ENCODE data around the gene CASZ1.

- TF ChIP-seq YY1 (IDR thresholded peaks at IDR 0.05; ENCODE audit: insufficient read depth, insufficient read length) (no peak), ZNF274 (IDR thresholded peaks at IDR 0.05; ENCODE audit: low read depth, low read length) (no peak), SUZ12 (IDR thresholded peaks at IDR 0.05; ENCODE audit: extremely low read depth, insufficient read depth, insufficient read length) (no peak)
These were observed 122.2 kb downstream of the CASZ1 start for GRCh38 chr1:10674222-10674621.
